Measurements from ENCODE around the gene LCOR.

DNA sequence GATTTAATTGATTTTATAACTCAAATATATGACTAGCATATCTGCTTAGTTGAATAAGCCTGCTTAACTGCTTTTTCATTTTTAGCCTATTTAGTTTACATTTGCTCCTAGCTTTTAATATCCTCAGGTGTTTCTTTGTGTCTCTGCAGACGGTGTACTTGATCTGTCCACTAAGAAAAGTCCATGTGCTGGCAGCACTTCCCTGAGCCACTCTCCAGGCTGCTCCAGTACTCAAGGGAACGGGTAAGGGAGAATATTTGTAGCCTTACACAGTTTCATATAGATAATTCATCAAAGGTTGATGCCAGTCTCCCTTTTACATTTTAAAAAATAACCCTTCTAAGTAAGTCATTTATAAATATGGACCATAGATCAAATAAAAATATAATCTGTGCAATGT lies 119.9 kb downstream of the LCOR start:
- TF ChIP-seq, protein P1, sequence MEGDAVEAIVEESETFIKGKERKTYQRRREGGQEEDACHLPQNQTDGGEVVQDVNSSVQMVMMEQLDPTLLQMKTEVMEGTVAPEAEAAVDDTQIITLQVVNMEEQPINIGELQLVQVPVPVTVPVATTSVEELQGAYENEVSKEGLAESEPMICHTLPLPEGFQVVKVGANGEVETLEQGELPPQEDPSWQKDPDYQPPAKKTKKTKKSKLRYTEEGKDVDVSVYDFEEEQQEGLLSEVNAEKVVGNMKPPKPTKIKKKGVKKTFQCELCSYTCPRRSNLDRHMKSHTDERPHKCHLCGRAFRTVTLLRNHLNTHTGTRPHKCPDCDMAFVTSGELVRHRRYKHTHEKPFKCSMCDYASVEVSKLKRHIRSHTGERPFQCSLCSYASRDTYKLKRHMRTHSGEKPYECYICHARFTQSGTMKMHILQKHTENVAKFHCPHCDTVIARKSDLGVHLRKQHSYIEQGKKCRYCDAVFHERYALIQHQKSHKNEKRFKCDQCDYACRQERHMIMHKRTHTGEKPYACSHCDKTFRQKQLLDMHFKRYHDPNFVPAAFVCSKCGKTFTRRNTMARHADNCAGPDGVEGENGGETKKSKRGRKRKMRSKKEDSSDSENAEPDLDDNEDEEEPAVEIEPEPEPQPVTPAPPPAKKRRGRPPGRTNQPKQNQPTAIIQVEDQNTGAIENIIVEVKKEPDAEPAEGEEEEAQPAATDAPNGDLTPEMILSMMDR (IDR thresholded peaks at IDR 0.05) = no peak
- TF ChIP-seq EZH2 (IDR thresholded peaks at IDR 0.05) = no peak

Data from neural progenitor cell (in vitro differentiated cells).